Stomach smooth muscle (tissue), 2 donors: Measurements from ENCODE around the gene PDE8A.

Source experiments
- H3K27ac ChIP-seq: one replicate; pipeline ENCODE4 v1.7.0; 2013; ENCODE audit warnings: mild to moderate bottlenecking, low read length, inconsistent platforms
- H3K27me3 ChIP-seq, 2 donors: one replicate each; pipeline ENCODE4 v1.7.0; 2013; ENCODE audit warnings: low read length in 2 of 2; ENCODE audit not compliant: insufficient read depth in 2 of 2, control insufficient read depth in 1 of 2
- H3K36me3 ChIP-seq, 2 donors: one replicate each; pipeline ENCODE4 v1.7.0; 2013; ENCODE audit warnings: low read length in 2 of 2; ENCODE audit not compliant: control insufficient read depth in 2 of 2, insufficient read depth in 2 of 2
- H3K4me1 ChIP-seq: one replicate; pipeline ENCODE4 v1.7.0; 2013; ENCODE audit warnings: low read length; ENCODE audit not compliant: control insufficient read depth, insufficient read depth
- H3K4me3 ChIP-seq, 2 donors: one replicate each; pipeline ENCODE4 v1.7.0; 2013; ENCODE audit warnings: low read length in 2 of 2
- H3K9ac ChIP-seq, 2 donors: one replicate each; pipeline ENCODE4 v1.7.0; 2013; ENCODE audit warnings: low read length in 2 of 2, mild to moderate bottlenecking in 1 of 2
- H3K9me3 ChIP-seq, 2 donors: one replicate each; pipeline ENCODE4 v1.7.0; 2013; ENCODE audit warnings: low read length in 2 of 2; ENCODE audit not compliant: control insufficient read depth in 2 of 2
- donor health status: healthy.
- donor health status: Pancreatic carcinoma.

The PDE8A gene

DNA sequence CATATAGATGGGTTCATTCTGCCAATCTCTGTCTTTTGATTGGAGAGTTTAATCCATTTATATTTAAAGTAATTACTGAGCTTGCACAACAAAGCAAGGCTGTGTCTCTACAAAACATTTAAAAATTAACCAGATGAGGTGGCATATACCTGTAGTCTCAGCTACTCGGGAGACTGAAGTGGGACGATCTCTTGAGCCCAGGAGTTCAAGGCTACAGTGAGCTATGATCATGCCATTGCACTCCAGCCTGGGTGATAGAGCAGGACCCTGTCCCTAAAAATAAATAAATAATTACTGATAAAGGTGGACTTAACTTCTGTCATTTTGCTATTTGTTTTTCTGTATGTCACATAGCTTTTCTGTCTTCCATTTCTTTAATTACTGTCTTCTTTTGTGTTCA, 78.1 kb downstream of the PDE8A start:
- no peak overlapping the region for H3K4me3 ChIP-seq
- no peaks in the 10 kb centered on the region for H3K4me1 ChIP-seq
- no peaks in the 10 kb centered on the region for H3K36me3 ChIP-seq
- no peak overlapping the region for H3K9ac ChIP-seq
- H3K27ac ChIP-seq = no peak overlapping the region
- H3K9me3 ChIP-seq = peaks cover 0 to 4% of the 10 kb centered on the region in 2 donors
- no peaks in the 10 kb centered on the region for H3K27me3 ChIP-seq

DNA sequence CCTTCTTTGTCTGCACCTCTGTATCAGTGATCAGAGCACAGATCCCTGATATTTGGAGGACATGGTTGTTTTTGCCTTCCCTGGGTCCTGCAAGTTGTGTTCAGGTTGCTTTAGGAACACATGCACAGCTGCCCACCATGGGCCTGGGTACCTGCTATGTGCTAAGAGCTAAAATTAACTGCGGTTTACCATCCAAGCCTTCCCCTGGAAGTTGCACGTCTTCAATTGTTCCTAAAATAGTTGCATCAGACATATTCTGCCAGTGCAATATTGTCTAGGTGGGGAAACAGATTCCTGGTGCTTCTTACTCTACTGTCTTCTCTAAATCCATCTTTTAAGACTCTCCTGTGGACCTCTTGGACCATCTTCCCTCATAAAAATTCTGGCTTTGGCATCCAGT, 80.9 kb downstream of the PDE8A start:
- H3K9ac ChIP-seq = no peak overlapping the region
- no peak overlapping the region for H3K4me3 ChIP-seq
- no peak overlapping the region for H3K27ac ChIP-seq

DNA sequence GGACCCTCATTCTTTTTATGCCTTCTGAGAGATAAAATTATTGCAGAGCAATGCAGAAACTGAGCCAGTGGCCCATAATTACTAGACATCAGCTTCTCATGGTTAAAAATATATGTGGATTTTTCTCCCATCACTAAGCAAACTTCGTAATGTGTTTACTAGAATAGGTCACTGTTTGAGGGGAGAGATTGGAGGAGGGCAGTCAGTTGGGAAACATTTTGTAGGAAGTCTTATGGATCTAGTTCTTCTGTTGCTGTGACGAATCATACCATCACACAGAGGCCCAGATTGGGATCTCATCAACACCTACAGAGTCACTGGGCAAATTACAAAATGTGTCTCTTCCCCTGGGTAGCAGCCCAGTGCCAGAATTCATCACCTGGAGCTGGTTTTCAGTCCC, 81.4 kb downstream of the PDE8A start:
- H3K27me3 ChIP-seq = no peaks in the 10 kb centered on the region
- H3K4me3 ChIP-seq = no peak overlapping the region
- peaks cover 0 to 4% of the 10 kb centered on the region in 2 donors for H3K9me3 ChIP-seq
- no peak overlapping the region for H3K27ac ChIP-seq
- H3K9ac ChIP-seq = no peak overlapping the region
- no peaks in the 10 kb centered on the region for H3K4me1 ChIP-seq
- H3K36me3 ChIP-seq = peaks cover 3 to 6% of the 10 kb centered on the region in 2 donors

More for the DNA sequence above, 80.9 kb downstream of the PDE8A start:
- Histone ChIP-seq H3K27me3 (no peaks in the 10 kb centered on the region), H3K9me3 (peaks cover 0 to 4% of the 10 kb centered on the region in 2 donors), H3K36me3 (peaks cover 3% of the 10 kb centered on the region in 2 donors), H3K4me1 (no peaks in the 10 kb centered on the region)

DNA sequence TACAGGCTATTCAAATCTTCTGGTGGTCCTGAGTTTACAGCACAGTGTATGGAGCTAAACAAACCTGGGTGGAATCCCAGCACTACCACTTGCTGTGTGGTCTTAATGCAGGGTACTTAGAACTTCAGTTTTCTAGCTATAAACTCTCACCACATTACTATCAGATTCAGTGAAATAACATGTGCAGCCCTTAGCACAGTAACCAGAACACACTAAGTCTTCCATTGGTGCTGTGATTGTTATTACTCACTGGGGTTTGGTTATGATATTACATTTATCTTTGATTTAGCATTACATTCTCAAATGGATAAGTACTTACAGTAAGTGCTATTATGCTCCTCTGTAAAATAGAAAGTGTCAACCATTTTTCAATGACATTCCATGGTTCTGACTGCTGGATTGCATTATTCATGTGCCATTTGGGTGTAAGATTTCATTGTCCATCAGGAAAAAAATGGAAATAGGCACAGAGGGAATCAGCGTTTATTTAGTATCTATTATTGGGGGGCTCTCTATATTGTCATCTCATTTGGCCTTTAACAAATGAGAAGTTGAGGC, 81.9 kb downstream of the PDE8A start:
- H3K27ac ChIP-seq = no peak overlapping the region
- no peaks in the 10 kb centered on the region for H3K27me3 ChIP-seq
- no peak overlapping the region for H3K9ac ChIP-seq
- peaks cover 0 to 4% of the 10 kb centered on the region in 2 donors for H3K9me3 ChIP-seq
- no peak overlapping the region for H3K4me3 ChIP-seq
- H3K36me3 ChIP-seq = peaks cover 3 to 6% of the 10 kb centered on the region in 2 donors
- no peaks in the 10 kb centered on the region for H3K4me1 ChIP-seq

DNA sequence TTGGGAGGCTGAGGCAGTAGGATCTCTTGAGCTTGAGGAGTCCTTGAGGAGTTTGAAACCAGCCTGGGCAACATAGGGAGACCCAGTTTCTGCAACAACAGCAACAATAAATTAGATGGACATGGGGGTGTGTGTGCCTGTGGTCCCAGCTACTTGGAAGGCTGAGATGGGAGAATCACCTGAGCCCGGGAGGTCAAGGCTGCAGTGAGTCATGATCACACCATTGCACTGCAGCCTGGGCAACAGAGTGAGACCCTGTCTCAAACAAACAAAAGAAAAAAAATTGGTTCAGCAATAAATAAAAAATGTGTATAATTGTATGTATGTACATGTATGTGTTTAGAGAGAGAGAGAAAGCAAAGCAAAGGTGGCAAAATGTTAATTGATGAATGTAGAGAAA, 83.1 kb downstream of the PDE8A start:
- Histone ChIP-seq H3K4me1 (no peaks in the 10 kb centered on the region), H3K9ac (no peak overlapping the region), H3K27ac (no peak overlapping the region), H3K4me3 (no peak overlapping the region), H3K27me3 (no peaks in the 10 kb centered on the region), H3K9me3 (peaks cover 0 to 4% of the 10 kb centered on the region in 2 donors), H3K36me3 (peaks cover 6% of the 10 kb centered on the region in 2 donors)

DNA sequence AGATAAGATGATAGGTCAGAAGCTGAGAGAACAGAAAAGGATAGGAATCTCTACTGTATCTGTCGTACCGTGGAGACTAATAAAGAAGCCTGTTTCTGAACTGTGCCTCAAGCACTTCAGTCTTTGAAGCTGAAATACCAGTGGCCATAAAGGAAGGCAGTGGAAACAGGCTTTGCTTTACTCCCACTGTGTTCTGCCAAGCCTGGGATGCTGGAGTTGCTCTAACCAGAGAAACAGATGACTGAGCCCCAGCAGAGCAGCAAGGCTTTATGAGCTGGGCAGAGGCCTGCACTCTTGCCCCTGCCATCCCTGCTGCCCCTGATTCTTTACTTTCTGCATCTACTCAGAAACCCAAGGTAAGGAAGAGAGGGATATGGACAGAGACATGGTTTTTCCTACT, 89.4 kb downstream of the PDE8A start:
- Histone ChIP-seq H3K27ac (no peak overlapping the region), H3K27me3 (no peaks in the 10 kb centered on the region), H3K4me3 (no peak overlapping the region), H3K4me1 (no peaks in the 10 kb centered on the region), H3K9ac (no peak overlapping the region), H3K9me3 (no peaks in the 10 kb centered on the region), H3K36me3 (peaks cover 9 to 24% of the 10 kb centered on the region in 2 donors)

DNA sequence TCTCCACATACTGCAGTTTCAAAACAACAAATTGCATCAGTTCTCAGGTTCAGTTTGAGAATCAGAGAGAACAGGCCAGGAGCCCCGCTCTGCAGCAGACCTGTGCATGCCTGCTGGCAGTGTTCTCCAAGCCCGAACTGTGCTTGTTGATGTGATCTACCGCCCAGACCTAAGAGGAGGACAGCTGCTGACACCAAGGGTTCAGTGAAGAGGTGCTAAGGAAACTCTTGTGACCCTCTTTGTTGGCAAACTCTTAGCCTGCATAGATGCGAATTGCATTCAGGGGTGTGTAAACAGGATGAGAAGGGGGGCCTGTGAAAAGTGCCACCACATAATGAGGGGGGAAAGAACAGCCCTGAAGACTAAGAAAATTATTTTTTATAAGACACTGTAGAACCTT, 89.8 kb downstream of the PDE8A start:
- H3K4me3 ChIP-seq = no peak overlapping the region
- no peak overlapping the region for H3K9ac ChIP-seq
- no peaks in the 10 kb centered on the region for H3K4me1 ChIP-seq
- no peaks in the 10 kb centered on the region for H3K27me3 ChIP-seq
- H3K36me3 ChIP-seq = peaks cover 9 to 24% of the 10 kb centered on the region in 2 donors
- H3K9me3 ChIP-seq = no peaks in the 10 kb centered on the region
- no peak overlapping the region for H3K27ac ChIP-seq

DNA sequence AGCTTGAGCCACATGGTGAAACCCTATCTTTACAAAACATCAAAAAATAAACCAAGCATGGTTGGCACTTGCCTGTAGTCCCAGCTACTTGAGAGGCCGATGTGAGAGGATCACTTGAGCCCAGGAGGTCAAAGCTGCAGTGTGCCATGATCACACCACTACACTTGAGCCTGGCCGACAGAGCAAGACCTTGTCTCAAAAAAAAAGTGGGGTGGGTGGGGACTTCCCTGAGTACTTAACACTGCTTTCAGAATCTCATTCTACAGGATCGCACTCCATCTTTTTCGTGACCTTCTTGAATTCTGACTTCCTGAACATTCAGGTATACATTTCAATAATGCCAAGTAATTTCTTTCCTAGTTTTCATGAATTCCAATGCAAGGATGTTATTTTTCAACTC, 91.3 kb downstream of the PDE8A start:
- Histone ChIP-seq H3K9me3 (no peaks in the 10 kb centered on the region), H3K9ac (no peak overlapping the region), H3K36me3 (peaks cover 3 to 21% of the 10 kb centered on the region in 2 donors), H3K27ac (no peak overlapping the region), H3K4me3 (no peak overlapping the region), H3K27me3 (no peaks in the 10 kb centered on the region), H3K4me1 (no peaks in the 10 kb centered on the region)

DNA sequence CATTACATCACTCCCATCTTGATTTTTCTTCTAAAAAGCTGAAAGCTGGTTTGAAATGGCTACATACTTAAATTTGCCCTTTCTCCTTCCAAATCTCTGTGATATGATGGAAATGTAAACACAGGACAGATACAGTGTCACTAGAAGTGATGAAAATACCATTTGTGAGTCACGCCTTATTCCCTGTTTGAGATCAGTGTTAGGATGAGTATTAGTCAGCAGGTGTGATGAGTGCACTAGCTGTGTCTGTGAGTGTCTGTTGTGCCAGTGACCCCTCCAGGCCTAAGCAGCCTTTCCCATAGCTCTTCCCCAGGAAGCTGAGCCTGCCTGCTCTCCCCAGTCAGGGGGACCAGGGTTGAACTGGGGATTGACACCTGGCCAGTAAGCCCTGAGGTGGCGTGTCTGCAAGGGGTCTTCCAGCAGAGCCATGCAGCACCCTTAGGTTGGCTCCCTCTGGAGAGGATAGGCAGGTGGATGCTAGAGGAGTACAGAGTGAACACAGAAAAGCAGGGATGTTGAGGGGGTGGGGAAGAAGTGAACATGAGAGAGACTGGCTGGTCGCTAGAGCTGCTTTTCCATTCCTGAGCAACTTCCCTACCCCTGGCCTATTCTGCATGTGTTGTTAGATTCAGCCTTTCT, 92.0 kb downstream of the PDE8A start:
- H3K4me3 ChIP-seq = no peak overlapping the region
- no peaks in the 10 kb centered on the region for H3K9me3 ChIP-seq
- H3K27ac ChIP-seq = no peak overlapping the region
- no peak overlapping the region for H3K9ac ChIP-seq
- H3K4me1 ChIP-seq = no peaks in the 10 kb centered on the region
- peaks cover 3 to 21% of the 10 kb centered on the region in 2 donors for H3K36me3 ChIP-seq
- H3K27me3 ChIP-seq = no peaks in the 10 kb centered on the region

DNA sequence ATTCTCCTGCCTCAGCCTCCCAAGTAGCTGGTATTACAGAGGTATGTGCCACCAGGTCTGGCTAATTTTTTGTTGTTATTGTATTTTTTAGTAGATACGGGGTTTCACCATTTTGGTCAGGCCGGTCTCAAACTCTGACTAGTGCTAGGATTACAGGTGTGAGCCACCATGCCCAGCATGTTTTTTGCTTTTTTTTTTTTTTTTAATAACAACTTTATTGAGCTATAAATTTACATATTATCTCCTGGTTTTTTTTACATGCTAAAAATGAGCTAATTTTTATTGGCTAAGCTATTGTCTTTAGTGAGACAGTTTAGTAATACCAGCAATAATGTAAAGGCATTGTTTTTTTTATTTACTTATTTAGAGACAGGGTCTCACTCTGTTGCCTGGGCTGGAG, 105.2 kb downstream of the PDE8A start:
- peaks cover 13 to 29% of the 10 kb centered on the region in 2 donors for H3K36me3 ChIP-seq
- no peaks in the 10 kb centered on the region for H3K9me3 ChIP-seq
- no peak overlapping the region for H3K27ac ChIP-seq

DNA sequence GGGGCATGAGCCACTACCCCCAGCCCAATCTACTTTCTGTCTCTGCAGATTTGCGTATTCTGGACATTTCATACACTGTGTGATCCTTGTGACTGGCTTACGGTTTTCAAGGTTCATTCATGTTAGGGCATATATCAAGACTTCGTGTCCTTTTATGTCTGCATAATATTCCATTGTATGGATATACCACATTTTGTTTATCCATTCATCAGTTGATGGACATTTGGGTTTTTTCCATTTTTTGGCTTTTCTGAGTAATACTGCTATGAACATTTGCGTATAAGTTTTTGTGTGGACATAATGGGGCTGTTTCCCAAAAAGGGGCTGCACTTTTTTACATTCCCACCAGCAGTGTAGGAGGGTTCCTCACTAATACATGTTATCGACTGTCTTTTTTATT, 106.6 kb downstream of the PDE8A start:
- Histone ChIP-seq H3K36me3 (peaks cover 16 to 34% of the 10 kb centered on the region in 2 donors), H3K27ac (no peak overlapping the region)

More for the DNA sequence above, 105.2 kb downstream of the PDE8A start:
- Histone ChIP-seq H3K9ac (no peak overlapping the region), H3K4me1 (no peaks in the 10 kb centered on the region), H3K4me3 (no peak overlapping the region), H3K27me3 (no peaks in the 10 kb centered on the region)

More for the DNA sequence above, 106.6 kb downstream of the PDE8A start:
- Histone ChIP-seq H3K9ac (no peak overlapping the region), H3K27me3 (no peaks in the 10 kb centered on the region), H3K4me1 (no peaks in the 10 kb centered on the region), H3K9me3 (no peaks in the 10 kb centered on the region), H3K4me3 (no peak overlapping the region)
